ENCODE measurements around the gene PLAC8L1. TPM values are rescaled to one million over a fixed set of nuclear protein-coding genes. Genes with fewer than 3 reads are reported as not detected.

The PLAC8L1 gene
- total and polyA plus RNA-seq, 2 of the 13 experiments (the other 11 are each of a cell fraction or from before 2014, with no cell fraction given): 0.44 TPM; not detected in 1

GRCh38 chr5:146047396-146047795, 58.0 kb downstream of the PLAC8L1 start:
- no peak for DNase-seq (ENCODE audit: low spot score)
- H3K9me3 ChIP-seq (ENCODE audit: low read length): no peaks in the 10 kb centered on the region
- no peak overlapping the region for H3K9ac ChIP-seq (ENCODE audit: insufficient read depth, low read depth, low read length)
- intact Hi-C loops (cut with micrococcal nuclease; ENCODE audit: unreplicated experiment): no loop called here
- H4K20me1 ChIP-seq (ENCODE audit: insufficient read depth, low read length): no peaks in the 10 kb centered on the region
- no peaks in the 10 kb centered on the region for H3K27me3 ChIP-seq (ENCODE audit: control insufficient read depth in 1 of 2, insufficient read depth in 2 of 2, low read length in 2 of 2)
- in situ Hi-C loops (cut with HindIII; ENCODE audit: extremely low pct_ligation_motif_present, low pct_unique_long_range_greater_than_20kb): no loop called here
- WGBS (ENCODE audit: low lambda C conversion rate): 85% methylated on average over 4 of the region's 4 CpGs
- H3K4me3 ChIP-seq (replicated peaks in 1 of 3; ENCODE audit: insufficient read depth in 1 of 3, low read depth in 2 of 3, low read length in 3 of 3): no peak overlapping the region
- H3K4me2 ChIP-seq (ENCODE audit: low read depth, low read length): no peak overlapping the region
- H3K4me1 ChIP-seq (ENCODE audit: insufficient read depth, low read length): no peaks in the 10 kb centered on the region
- CTCF ChIA-PET (ENCODE audit: low intra/inter-chr PET ratio, low total read pairs): no interaction called here
- BruUV-seq (replicated peaks): no TSS peak
- peaks cover 0 to 10% of the 10 kb centered on the region in 2 experiments; a peak in 1 of 5 replicates for H3K36me3 ChIP-seq (replicated peaks in 1 of 2; ENCODE audit: control insufficient read depth in 1 of 2, insufficient read depth in 2 of 2, low read length in 2 of 2)
- H3K79me2 ChIP-seq (ENCODE audit: insufficient read depth, low read length): no peaks in the 10 kb centered on the region
- POLR2A ChIA-PET: interaction anchor here (1.0 kb wide), 1 partner anchor 192 kb away, joined by 3 read pairs; no protein-coding TSS in a partner anchor
- ATAC-seq: no peak
- no peak overlapping the region for H3K27ac ChIP-seq (ENCODE audit: extremely low read length, insufficient read depth, low read length)
- no peak for FAIRE-seq
- no peak overlapping the region for H2AFZ ChIP-seq (ENCODE audit: low read length)
- TF ChIP-seq ZNF33B (CRISPR knock-in tag; IDR thresholded peaks at IDR 0.05) (no peak), ZNF143 (CRISPR knock-in tag; IDR thresholded peaks at IDR 0.05) (no peak), ZNF614 (CRISPR knock-in tag; IDR thresholded peaks at IDR 0.05; ENCODE audit: borderline replicate concordance) (no peak), ARHGAP35 (CRISPR knock-in tag; IDR thresholded peaks at IDR 0.05; ENCODE audit: borderline replicate concordance) (no peak), PLSCR1 (CRISPR knock-in tag; IDR thresholded peaks at IDR 0.05; ENCODE audit: borderline replicate concordance) (no peak), ARID3A (IDR thresholded peaks at IDR 0.05; ENCODE audit: low read depth, low read length) (no peak), ZNF530 (CRISPR knock-in tag; IDR thresholded peaks at IDR 0.05; ENCODE audit: low read depth) (no peak), REL (CRISPR knock-in tag; conservative IDR thresholded peaks at IDR 0.05) (no peak), NFE2 (CRISPR knock-in tag; IDR thresholded peaks at IDR 0.05) (no peak)
- TF ChIP-seq, protein P1, sequence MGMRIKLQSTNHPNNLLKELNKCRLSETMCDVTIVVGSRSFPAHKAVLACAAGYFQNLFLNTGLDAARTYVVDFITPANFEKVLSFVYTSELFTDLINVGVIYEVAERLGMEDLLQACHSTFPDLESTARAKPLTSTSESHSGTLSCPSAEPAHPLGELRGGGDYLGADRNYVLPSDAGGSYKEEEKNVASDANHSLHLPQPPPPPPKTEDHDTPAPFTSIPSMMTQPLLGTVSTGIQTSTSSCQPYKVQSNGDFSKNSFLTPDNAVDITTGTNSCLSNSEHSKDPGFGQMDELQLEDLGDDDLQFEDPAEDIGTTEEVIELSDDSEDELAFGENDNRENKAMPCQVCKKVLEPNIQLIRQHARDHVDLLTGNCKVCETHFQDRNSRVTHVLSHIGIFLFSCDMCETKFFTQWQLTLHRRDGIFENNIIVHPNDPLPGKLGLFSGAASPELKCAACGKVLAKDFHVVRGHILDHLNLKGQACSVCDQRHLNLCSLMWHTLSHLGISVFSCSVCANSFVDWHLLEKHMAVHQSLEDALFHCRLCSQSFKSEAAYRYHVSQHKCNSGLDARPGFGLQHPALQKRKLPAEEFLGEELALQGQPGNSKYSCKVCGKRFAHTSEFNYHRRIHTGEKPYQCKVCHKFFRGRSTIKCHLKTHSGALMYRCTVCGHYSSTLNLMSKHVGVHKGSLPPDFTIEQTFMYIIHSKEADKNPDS (CRISPR knock-in tag; IDR thresholded peaks at IDR 0.05): no peak
- TF ChIP-seq, protein P2, sequence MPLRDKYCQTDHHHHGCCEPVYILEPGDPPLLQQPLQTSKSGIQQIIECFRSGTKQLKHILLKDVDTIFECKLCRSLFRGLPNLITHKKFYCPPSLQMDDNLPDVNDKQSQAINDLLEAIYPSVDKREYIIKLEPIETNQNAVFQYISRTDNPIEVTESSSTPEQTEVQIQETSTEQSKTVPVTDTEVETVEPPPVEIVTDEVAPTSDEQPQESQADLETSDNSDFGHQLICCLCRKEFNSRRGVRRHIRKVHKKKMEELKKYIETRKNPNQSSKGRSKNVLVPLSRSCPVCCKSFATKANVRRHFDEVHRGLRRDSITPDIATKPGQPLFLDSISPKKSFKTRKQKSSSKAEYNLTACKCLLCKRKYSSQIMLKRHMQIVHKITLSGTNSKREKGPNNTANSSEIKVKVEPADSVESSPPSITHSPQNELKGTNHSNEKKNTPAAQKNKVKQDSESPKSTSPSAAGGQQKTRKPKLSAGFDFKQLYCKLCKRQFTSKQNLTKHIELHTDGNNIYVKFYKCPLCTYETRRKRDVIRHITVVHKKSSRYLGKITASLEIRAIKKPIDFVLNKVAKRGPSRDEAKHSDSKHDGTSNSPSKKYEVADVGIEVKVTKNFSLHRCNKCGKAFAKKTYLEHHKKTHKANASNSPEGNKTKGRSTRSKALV (CRISPR knock-in tag; IDR thresholded peaks at IDR 0.05): no peak
- TF ChIP-seq, protein P3, sequence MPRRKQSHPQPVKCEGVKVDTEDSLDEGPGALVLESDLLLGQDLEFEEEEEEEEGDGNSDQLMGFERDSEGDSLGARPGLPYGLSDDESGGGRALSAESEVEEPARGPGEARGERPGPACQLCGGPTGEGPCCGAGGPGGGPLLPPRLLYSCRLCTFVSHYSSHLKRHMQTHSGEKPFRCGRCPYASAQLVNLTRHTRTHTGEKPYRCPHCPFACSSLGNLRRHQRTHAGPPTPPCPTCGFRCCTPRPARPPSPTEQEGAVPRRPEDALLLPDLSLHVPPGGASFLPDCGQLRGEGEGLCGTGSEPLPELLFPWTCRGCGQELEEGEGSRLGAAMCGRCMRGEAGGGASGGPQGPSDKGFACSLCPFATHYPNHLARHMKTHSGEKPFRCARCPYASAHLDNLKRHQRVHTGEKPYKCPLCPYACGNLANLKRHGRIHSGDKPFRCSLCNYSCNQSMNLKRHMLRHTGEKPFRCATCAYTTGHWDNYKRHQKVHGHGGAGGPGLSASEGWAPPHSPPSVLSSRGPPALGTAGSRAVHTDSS (CRISPR knock-in tag; conservative IDR thresholded peaks at IDR 0.05): no peak
- TF ChIP-seq, protein P4, sequence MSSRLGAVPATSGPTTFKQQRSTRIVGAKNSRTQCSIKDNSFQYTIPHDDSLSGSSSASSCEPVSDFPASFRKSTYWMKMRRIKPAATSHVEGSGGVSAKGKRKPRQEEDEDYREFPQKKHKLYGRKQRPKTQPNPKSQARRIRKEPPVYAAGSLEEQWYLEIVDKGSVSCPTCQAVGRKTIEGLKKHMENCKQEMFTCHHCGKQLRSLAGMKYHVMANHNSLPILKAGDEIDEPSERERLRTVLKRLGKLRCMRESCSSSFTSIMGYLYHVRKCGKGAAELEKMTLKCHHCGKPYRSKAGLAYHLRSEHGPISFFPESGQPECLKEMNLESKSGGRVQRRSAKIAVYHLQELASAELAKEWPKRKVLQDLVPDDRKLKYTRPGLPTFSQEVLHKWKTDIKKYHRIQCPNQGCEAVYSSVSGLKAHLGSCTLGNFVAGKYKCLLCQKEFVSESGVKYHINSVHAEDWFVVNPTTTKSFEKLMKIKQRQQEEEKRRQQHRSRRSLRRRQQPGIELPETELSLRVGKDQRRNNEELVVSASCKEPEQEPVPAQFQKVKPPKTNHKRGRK (CRISPR knock-in tag; IDR thresholded peaks at IDR 0.05): no peak
